HG02970 (cell line): ENCODE results near the gene POLR3K.
"Not testable (repeated sequence)": the region's sequence is repeated elsewhere in the genome, so short reads cannot be mapped to it uniquely, and the experiment has no call there.

Experiments
- ATAC-seq: cut with Tn5 transposase; IDR thresholded peaks from one replicate; pipeline ENCODE4 v1.9.1; 2021; ENCODE audit warnings: mild to moderate bottlenecking, moderate library complexity, moderate number of reproducible peaks; ENCODE audit not compliant: unreplicated experiment, low FRiP score

POLR3K gene

DNA sequence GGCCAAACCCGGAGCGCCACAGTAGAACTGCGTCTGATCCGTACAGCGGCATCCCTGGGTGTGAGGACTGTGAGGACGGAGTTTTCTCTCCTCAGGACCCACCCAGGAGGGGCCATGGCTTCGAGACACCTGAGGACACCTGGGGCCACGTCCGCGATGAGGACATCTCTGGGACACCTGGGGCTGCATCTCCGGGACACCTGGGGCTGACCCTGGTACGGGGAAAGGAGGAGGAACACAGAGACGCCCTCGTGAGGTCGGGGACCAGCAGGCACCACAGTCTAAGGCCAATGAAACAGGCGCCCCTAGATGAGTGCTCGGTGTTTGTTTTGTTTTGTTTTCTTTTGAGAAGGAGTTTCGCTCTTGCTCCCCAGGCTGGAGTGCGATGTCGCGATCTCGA, 29.3 kb downstream of the POLR3K start:
- ATAC-seq = not testable (repeated sequence)

DNA sequence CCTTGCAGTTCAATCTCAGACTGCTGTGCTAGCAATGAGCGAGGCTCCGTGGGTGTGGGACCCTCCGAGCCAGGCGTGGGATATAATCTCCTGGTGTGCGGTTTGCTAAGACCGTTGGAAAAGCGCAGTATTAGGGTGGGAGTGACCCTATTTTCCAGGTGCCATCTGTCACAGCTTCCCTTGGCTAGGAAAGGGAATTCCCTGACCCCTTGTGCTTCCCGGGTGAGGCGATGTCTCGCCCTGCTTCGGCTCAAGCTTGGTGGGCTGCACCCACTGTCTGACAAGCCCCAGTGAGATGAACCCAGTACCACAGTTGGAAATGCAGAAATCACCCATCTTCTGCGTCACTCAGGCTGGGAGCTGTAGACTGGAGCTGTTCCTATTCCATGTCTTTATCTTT, 32.5 kb downstream of the POLR3K start:
- not testable (repeated sequence) for ATAC-seq

DNA sequence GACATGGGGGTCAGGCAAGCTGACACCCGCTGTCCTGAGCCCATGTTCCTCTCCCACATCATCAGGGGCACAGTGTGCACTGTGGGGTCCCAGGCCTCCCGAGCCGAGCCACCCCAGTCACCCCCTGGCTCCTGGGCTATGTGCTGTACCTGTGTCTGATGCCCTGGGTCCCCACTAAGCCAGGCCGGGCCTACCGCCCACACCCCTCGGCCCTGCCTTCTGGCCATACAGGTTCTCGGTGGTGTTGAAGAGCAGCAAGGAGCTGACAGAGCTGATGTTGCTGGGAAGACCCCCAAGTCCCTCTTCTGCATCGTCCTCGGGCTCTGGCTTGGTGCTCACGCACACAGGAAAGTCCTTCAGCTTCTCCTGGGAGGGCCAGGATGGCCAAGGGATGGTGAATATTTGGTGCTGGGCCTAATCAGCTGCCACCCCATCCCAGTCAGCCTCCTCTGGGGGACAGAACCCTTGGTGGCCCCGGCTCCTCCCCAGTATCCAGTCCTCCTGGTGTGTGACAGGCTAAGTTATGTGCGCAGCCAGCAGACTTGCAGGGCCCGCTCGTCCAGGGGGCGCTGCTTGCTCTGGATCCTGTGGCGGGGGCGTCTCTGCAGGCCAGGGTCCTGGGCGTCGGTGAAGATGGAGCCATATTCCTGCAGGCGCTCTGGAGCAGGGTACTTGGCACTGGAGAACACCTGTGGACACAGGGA, 36.2 kb downstream of the POLR3K start:
- ATAC-seq = not testable (repeated sequence)

DNA sequence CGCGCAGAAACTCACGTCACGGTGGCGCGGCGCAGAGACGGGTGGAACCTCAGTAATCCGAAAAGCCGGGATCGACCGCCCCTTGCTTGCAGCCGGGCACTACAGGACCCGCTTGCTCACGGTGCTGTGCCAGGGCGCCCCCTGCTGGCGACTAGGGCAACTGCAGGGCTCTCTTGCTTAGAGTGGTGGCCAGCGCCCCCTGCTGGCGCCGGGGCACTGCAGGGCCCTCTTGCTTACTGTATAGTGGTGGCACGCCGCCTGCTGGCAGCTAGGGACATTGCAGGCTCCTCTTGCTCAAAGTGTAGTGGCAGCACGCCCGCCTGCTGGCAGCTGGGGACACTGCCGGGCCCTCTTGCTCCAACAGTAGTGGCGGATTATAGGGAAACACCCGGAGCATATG, 42.6 kb downstream of the POLR3K start:
- ATAC-seq = not testable (repeated sequence)

DNA sequence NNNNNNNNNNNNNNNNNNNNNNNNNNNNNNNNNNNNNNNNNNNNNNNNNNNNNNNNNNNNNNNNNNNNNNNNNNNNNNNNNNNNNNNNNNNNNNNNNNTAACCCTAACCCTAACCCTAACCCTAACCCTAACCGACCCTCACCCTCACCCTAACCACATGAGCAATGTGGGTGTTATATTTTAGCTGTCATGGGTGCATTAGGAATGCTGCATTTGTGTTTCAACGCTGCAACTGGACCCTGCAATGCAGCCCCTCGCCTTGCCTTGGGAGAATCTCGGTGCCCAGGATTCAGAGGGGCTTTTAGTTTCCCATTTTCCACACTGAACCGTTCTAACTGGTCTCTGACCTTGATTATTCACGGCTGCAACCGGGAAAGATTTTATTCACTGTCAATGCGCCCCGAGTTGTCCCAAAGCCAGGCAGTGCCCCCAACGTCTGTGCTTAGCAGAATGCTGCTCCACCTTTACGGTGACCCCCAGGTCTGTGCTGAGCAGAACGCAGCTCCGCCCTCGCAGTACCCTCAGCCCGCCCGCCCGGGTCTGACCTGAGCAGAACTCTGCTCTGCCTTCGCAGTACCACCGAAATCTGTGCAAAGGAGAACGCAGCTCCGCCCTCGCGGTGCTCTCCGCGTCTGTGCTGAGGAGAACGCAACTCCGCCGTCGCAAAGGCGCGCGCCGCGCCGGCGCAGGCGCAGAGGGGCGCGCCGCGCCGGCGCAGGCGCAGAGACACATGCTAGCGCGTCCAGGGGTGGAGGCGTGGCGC, 43.3 kb downstream of the POLR3K start:
- no peak for ATAC-seq
